ENCODE data around the gene CTDP1. TPM values are rescaled to one million over a fixed set of nuclear protein-coding genes. Genes with fewer than 3 reads are reported as not detected.

The CTDP1 gene
- total and polyA plus RNA-seq, 4 donors = 18.8 to 30.5 (median 21.7) TPM

DNA sequence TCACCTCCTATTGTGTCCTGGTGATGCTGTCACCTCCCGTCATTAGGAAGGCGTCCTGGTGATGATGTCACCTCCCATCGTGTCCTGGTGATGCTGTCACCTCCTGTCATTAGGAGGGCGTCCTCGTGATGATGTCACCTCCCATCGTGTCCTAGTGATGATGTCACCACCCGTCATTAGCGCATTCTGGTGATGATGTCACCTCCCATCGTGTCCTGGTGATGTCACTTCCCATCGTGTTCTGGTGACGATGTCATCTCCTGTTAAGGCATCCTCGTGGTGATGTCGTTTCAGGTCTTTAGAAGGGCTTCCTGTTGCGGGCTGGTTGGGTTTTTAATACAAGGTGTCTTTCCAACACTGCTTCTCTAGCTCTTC is 40.7 kb downstream of the CTDP1 start:
- H3K36me3 ChIP-seq (ENCODE audit: control insufficient read depth in 4 of 4, insufficient read depth in 4 of 4, low read length in 4 of 4) = peaks cover 4 to 57% (median 16%) of the 10 kb centered on the region in 4 donors
- DNase-seq = no peak
- no peak for ATAC-seq (ENCODE audit: insufficient read depth, low FRiP score)
- TF ChIP-seq, protein P1, sequence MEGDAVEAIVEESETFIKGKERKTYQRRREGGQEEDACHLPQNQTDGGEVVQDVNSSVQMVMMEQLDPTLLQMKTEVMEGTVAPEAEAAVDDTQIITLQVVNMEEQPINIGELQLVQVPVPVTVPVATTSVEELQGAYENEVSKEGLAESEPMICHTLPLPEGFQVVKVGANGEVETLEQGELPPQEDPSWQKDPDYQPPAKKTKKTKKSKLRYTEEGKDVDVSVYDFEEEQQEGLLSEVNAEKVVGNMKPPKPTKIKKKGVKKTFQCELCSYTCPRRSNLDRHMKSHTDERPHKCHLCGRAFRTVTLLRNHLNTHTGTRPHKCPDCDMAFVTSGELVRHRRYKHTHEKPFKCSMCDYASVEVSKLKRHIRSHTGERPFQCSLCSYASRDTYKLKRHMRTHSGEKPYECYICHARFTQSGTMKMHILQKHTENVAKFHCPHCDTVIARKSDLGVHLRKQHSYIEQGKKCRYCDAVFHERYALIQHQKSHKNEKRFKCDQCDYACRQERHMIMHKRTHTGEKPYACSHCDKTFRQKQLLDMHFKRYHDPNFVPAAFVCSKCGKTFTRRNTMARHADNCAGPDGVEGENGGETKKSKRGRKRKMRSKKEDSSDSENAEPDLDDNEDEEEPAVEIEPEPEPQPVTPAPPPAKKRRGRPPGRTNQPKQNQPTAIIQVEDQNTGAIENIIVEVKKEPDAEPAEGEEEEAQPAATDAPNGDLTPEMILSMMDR (IDR thresholded peaks at IDR 0.05; ENCODE audit: control extremely low read depth, extremely low read depth) = no peak
- H3K9me3 ChIP-seq (ENCODE audit: control insufficient read depth in 4 of 4, insufficient read depth in 3 of 4, low read length in 3 of 4) = peaks cover 0 to 8% (median 0%) of the 10 kb centered on the region in 4 donors
- H3K4me1 ChIP-seq (ENCODE audit: control insufficient read depth in 5 of 5, insufficient read depth in 5 of 5, low read length in 5 of 5) = peaks cover 0 to 9% (median 0%) of the 10 kb centered on the region in 5 donors
- 90 to 95% methylated on average over 14 of the region's 14 CpGs for WGBS, 2 donors
- H3K27ac ChIP-seq (ENCODE audit: low read depth in 1 of 2, low read length in 1 of 2) = no peak overlapping the region
- no peak overlapping the region for H3K9ac ChIP-seq (ENCODE audit: insufficient read depth in 1 of 2, low read length in 2 of 2)
- no peak overlapping the region for H3K4me3 ChIP-seq
- H3K27me3 ChIP-seq (ENCODE audit: control insufficient read depth in 3 of 3, insufficient read depth in 3 of 3, low read length in 2 of 3) = no peaks in the 10 kb centered on the region

DNA sequence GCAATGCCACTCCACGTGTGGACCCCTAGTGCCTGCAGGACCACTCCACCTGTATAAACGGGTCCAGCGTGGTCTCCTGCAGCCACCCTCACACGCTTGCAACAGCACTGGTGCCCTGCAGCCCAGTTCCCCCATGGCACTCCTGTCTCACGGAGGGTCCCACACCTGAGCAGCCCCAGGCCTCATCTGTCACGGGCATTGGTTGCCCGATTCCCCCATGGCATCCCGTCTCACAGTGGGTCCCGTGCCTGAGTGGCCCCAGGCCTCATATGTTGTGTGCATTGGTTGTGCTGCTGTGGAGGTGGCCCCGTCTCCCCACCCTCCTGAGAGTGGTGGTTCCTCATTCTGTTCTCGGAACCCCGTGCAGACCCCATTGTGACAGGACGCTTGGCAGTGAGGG is 43.4 kb downstream of the CTDP1 start:
- Histone ChIP-seq H3K4me1 (ENCODE audit: control insufficient read depth in 5 of 5, insufficient read depth in 5 of 5, low read length in 5 of 5) (peaks cover 0 to 9% (median 0%) of the 10 kb centered on the region in 5 donors), H3K9ac (ENCODE audit: insufficient read depth in 1 of 2, low read length in 2 of 2) (no peak overlapping the region), H3K4me3 (no peak overlapping the region), H3K36me3 (ENCODE audit: control insufficient read depth in 4 of 4, insufficient read depth in 4 of 4, low read length in 4 of 4) (peaks cover 0 to 41% (median 12%) of the 10 kb centered on the region in 4 donors), H3K27ac (ENCODE audit: low read depth in 1 of 2, low read length in 1 of 2) (no peak overlapping the region), H3K9me3 (ENCODE audit: control insufficient read depth in 4 of 4, insufficient read depth in 3 of 4, low read length in 3 of 4) (peaks cover 0 to 16% (median 0%) of the 10 kb centered on the region in 4 donors), H3K27me3 (ENCODE audit: control insufficient read depth in 3 of 3, insufficient read depth in 3 of 3, low read length in 2 of 3) (no peaks in the 10 kb centered on the region)
- WGBS, 2 donors = 95 to 97% methylated on average over 13 of the region's 13 CpGs
- TF ChIP-seq, protein P1 (IDR thresholded peaks at IDR 0.05; ENCODE audit: control extremely low read depth, extremely low read depth) = no peak
- ATAC-seq (ENCODE audit: insufficient read depth, low FRiP score) (no peak), DNase-seq (no peak)

DNA sequence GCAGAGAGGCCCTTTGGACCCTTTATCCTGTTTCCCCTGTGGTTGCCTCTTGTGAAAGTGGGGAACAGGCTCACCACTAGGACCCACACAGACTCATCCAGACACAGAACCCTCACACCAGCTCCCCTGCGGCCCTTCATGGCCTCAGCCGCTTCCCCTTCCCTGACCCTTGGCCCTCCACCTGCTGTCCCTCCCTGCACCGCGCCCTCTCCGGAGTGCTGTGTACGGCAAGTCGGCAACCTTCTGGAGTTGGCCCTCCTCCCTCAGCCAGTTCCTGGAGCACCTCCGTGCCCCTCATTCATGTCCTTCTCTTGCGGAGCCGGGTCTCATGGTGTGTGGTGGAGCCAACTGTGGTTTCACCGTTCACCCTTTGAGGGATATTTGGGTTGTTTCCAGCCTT is 44.0 kb downstream of the CTDP1 start:
- Histone ChIP-seq H3K4me3 (no peak overlapping the region), H3K27me3 (ENCODE audit: control insufficient read depth in 3 of 3, insufficient read depth in 3 of 3, low read length in 2 of 3) (no peaks in the 10 kb centered on the region), H3K9me3 (ENCODE audit: control insufficient read depth in 4 of 4, insufficient read depth in 3 of 4, low read length in 3 of 4) (peaks cover 0 to 21% (median 0%) of the 10 kb centered on the region in 4 donors), H3K9ac (ENCODE audit: insufficient read depth in 1 of 2, low read length in 2 of 2) (no peak overlapping the region), H3K4me1 (ENCODE audit: control insufficient read depth in 5 of 5, insufficient read depth in 5 of 5, low read length in 5 of 5) (peaks cover 0 to 9% (median 0%) of the 10 kb centered on the region in 5 donors), H3K27ac (ENCODE audit: low read depth in 1 of 2, low read length in 1 of 2) (no peak overlapping the region), H3K36me3 (ENCODE audit: control insufficient read depth in 4 of 4, insufficient read depth in 4 of 4, low read length in 4 of 4) (peaks cover 0 to 37% (median 11%) of the 10 kb centered on the region in 4 donors)
- DNase-seq = no peak
- ATAC-seq (ENCODE audit: insufficient read depth, low FRiP score) = no peak
- 86 to 89% methylated on average over 11 of the region's 11 CpGs for WGBS, 2 donors
- TF ChIP-seq, protein P1 (IDR thresholded peaks at IDR 0.05; ENCODE audit: control extremely low read depth, extremely low read depth) = no peak

Data from lung (tissue), 12 donors.